Astrocyte of the cerebellum (primary cell): ENCODE measurements around the gene LIMK1.

Experiments used
- DNase-seq: peaks from one replicate; pipeline ENCODE4 v3.0.0-alpha.2; 2011; ENCODE audit warnings: low read depth
- H3K4me3 ChIP-seq: 2 replicates; pipeline ENCODE4 v1.5.1; 2011; ENCODE audit warnings: mild to moderate bottlenecking, low read depth, low read length, moderate library complexity
- in situ Hi-C: cut with HindIII; loops from 2 replicates; pipeline ENCODE4 v1.10.0; 2017; ENCODE audit warnings: low sequenced_read_pairs
- TF ChIP-seq, protein P1 (sequence below): IDR thresholded peaks from 2 replicates; pipeline ENCODE4 v1.5.1; 2012; ENCODE audit warnings: low read length, low read depth, moderate library complexity, mild to moderate bottlenecking; ENCODE audit errors: missing control alignments

Gene LIMK1

DNA sequence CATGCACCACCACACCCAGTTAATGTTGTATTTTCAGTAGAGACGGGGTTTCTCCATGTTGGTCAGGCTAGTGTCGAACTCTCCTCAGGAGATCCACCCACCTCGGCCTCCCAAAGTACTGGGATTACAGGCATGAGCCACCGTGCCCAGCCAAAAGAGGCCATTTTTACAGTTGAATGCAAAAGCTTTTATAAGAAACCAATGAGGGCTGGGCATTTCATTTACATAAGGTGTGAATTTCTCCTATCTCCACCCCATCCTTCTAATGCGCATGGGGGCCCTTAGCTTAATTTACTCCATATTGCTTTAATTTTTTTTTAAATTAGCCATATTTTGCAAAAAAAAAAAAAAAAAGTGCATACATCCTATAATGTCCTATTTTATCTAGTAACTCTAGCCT lies 65.5 kb downstream of the LIMK1 start:
- in situ Hi-C loops = no loop called here
- DNase-seq = no peak
- TF ChIP-seq, protein P1, sequence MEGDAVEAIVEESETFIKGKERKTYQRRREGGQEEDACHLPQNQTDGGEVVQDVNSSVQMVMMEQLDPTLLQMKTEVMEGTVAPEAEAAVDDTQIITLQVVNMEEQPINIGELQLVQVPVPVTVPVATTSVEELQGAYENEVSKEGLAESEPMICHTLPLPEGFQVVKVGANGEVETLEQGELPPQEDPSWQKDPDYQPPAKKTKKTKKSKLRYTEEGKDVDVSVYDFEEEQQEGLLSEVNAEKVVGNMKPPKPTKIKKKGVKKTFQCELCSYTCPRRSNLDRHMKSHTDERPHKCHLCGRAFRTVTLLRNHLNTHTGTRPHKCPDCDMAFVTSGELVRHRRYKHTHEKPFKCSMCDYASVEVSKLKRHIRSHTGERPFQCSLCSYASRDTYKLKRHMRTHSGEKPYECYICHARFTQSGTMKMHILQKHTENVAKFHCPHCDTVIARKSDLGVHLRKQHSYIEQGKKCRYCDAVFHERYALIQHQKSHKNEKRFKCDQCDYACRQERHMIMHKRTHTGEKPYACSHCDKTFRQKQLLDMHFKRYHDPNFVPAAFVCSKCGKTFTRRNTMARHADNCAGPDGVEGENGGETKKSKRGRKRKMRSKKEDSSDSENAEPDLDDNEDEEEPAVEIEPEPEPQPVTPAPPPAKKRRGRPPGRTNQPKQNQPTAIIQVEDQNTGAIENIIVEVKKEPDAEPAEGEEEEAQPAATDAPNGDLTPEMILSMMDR = no peak
- H3K4me3 ChIP-seq = no peak overlapping the region

DNA sequence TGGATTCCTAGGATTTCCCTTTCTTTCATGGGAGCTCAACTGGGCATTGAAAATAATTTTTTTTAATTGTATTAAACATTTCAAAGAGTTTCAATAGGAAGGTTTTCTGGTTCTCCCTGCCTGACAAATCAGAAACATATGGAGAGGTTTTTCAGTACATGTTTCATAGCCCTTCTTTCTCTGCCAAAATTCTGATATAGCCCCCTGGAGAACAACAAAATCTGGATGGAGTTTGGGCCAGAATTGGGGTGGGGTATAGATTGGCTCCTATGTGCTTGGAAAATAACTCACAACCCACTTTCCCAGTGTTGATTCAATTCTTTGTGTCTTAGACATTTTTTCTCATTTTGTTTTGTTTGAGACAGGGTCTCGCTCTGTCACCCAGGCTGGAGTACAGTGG lies 66.0 kb downstream of the LIMK1 start:
- H3K4me3 ChIP-seq = no peak overlapping the region
- in situ Hi-C loops = no loop called here
- TF ChIP-seq, protein P1 = no peak
- no peak for DNase-seq

DNA sequence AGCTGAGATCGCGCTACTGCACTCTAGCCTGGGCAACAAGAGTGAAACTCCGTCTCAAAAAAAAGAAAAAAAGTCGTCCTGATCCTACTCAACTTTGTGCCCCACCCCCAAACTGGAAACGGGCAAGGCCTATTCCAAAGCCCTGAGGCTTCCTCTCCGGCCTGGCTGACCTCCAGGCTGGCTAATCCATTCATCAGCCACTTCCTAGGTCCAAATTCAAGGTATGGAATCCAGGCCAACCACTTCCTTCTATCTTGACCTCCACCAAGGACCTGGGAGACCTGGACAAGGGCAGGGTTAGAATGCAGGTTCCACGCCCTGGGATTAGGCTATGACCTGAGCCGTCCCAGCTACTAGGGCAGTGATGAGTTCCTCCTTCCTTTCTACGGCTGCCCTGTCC lies 70.1 kb downstream of the LIMK1 start:
- DNase-seq = no peak
- TF ChIP-seq, protein P1 = no peak
- H3K4me3 ChIP-seq = no peak overlapping the region
- in situ Hi-C loops = no loop called here

DNA sequence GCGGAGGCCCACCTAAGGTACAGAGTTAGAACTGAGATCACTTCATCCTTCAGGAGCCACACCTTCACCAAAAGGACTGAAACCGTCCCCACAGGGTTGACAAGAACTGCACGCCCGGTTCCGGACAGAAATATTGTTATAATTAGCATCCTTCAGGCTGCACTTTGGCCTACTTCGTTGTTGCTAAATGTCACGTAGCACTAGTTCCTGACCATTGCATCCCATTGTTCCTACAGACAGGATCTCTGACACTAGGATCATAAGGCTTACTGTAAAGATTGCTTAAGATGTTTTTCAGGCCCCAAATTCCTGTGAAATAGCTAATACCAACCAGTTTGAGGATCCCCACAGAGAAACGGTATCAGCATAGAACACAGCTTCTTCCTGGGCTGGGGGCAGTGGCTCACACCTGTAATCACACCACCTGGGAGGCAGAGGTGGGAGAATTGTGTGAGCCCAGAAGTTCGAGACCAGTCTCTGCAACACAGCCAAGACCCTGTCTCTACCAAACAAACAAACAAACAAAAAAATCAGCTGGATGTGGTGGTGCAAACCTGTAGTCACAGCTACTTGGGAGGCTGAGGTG lies 72.3 kb downstream of the LIMK1 start:
- TF ChIP-seq, protein P1 = no peak
- no peak for DNase-seq
- in situ Hi-C loops = no loop called here
- H3K4me3 ChIP-seq = no peak overlapping the region

DNA sequence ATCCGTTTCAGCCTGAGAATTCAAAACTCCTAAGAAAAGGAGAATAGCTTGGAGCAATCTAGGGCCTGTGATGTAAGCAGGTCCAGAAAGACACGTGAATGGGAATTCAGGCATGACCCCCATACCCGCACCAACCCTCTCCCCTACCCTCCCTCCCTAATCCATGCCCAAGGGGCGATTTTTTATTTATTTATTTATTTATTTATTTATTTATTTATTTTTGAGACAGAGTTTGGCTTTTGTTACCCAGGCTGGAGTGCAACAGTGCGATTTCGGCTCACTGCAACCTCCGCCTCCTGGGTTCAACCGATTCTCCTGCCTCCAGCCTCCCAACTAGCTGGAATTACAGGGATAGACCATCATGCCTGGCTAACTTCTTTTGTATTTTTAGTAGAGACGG lies 74.0 kb downstream of the LIMK1 start:
- TF ChIP-seq, protein P1 = no peak
- in situ Hi-C loops = no loop called here
- no peak overlapping the region for H3K4me3 ChIP-seq
- DNase-seq = no peak

DNA sequence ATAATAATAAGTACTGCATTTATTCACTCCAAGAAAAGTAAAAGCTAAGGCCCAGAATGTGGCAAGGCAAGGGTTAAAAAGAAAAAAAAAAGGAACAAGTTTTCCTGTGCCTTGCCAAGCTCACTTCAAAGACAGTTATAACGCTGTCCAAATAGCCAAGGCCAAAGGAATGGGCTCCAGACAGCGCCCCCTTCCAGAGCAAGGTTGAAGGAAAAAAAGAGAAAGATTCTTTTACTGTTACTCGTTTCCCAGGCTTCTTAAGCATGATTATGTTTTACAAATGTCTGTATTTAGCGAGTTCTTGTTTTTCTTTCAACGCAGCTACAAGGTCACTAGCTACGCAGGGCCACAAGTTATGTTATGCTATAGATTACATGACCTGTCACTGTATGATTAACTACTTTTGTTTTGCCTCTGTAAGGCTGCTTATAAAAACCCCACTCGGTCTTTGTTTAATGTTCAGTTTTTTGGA lies 81.4 kb downstream of the LIMK1 start:
- TF ChIP-seq, protein P1 = peak; percentile 61
- in situ Hi-C loops = no loop called here
- H3K4me3 ChIP-seq = no peak overlapping the region
- DNase-seq = no peak
